Measurements from ENCODE around the gene CPB1.

The CPB1 gene

DNA sequence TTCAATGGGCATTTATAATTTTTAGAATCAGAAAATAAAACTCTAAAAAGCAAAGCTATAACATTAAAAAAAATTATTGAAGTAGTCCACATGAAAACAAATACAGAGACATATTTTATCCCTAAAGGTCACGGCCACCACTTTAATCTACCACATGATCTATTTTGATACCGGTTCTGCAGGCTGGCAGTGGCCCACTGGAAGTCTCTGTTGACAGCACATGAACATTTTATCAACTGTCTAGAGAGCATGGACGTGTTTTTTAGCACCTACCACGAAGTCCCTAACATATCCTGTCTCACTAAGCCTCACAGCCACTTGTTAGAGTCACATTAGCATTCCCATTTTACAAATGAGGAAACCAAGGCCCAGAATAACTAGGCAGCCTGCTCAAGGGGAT lies 35.7 kb downstream of the CPB1 start:
- no peak overlapping the region for H3K4me3 ChIP-seq (ENCODE audit: low read depth in 1 of 2, low read length in 2 of 2)
- no peak overlapping the region for H3K4me2 ChIP-seq (ENCODE audit: insufficient read depth, low read length)
- H2AFZ ChIP-seq (ENCODE audit: low read depth, low read length): no peak overlapping the region
- no peak for DNase-seq
- no peak overlapping the region for H3K9ac ChIP-seq (ENCODE audit: low read depth, low read length)
- no peaks in the 10 kb centered on the region for H4K20me1 ChIP-seq (ENCODE audit: insufficient read depth, low read length)
- ATAC-seq (ENCODE audit: insufficient read depth, low read depth): no peak
- no peaks in the 10 kb centered on the region for H3K9me3 ChIP-seq (ENCODE audit: insufficient read depth, low read length, severe bottlenecking)
- TF ChIP-seq, protein P1, sequence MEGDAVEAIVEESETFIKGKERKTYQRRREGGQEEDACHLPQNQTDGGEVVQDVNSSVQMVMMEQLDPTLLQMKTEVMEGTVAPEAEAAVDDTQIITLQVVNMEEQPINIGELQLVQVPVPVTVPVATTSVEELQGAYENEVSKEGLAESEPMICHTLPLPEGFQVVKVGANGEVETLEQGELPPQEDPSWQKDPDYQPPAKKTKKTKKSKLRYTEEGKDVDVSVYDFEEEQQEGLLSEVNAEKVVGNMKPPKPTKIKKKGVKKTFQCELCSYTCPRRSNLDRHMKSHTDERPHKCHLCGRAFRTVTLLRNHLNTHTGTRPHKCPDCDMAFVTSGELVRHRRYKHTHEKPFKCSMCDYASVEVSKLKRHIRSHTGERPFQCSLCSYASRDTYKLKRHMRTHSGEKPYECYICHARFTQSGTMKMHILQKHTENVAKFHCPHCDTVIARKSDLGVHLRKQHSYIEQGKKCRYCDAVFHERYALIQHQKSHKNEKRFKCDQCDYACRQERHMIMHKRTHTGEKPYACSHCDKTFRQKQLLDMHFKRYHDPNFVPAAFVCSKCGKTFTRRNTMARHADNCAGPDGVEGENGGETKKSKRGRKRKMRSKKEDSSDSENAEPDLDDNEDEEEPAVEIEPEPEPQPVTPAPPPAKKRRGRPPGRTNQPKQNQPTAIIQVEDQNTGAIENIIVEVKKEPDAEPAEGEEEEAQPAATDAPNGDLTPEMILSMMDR (IDR thresholded peaks at IDR 0.05; ENCODE audit: borderline replicate concordance, extremely low read depth, low read length, poor library complexity, severe bottlenecking): no peak
- no peak for TF ChIP-seq EZH2 (IDR thresholded peaks at IDR 0.05; ENCODE audit: borderline replicate concordance, low read depth, low read length, severe bottlenecking)
- no peaks in the 10 kb centered on the region for H3K4me1 ChIP-seq (ENCODE audit: insufficient read depth, low read length)
- no peaks in the 10 kb centered on the region for H3K36me3 ChIP-seq (ENCODE audit: insufficient read depth, low read length)
- H3K27me3 ChIP-seq (ENCODE audit: insufficient read depth, low read length, poor library complexity): peaks cover 11% of the 10 kb centered on the region
- no peak overlapping the region for H3K27ac ChIP-seq (ENCODE audit: low read length)
- no peaks in the 10 kb centered on the region for H3K79me2 ChIP-seq (ENCODE audit: insufficient read depth, low read length)

DNA sequence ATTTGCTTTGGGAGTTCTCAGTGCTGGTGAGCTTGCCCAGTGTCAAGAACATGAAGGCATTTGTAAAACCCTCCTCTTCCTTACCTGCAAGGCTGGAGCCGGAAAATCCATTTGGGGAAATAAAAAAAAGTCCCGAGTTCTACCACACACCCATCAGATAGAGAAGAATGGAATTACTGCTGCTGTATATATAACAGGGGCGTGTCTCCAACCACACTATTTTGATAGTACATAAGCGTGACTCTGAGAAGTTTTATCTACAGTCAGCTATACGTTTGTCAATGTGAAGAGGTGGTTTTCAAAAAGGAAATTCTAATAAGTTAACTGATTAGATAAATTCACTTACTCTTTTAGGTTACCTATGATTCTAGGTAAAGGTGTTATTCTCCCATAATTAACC lies 36.2 kb downstream of the CPB1 start:
- H3K79me2 ChIP-seq (ENCODE audit: insufficient read depth, low read length): no peaks in the 10 kb centered on the region
- no peak for TF ChIP-seq EZH2 (IDR thresholded peaks at IDR 0.05; ENCODE audit: borderline replicate concordance, low read depth, low read length, severe bottlenecking)
- H2AFZ ChIP-seq (ENCODE audit: low read depth, low read length): no peak overlapping the region

DNA sequence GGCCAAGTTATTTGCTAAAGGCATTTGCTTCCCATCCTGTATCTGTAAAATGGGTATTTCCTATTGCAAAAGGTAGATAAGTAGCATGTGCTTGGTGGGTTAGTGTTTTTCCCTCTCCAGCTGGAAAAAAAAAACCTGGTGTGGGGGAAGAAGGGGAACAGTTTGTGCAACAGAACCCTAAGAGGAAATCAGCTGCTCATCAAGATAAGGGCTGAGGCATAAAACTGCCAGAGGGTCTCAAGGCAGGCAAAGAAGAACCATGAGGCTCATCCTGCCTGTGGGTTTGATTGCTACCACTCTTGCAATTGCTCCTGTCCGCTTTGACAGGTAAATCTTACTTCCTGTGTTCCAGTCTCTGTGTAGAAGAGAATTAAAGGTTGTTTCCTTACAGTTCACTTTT lies 37.4 kb downstream of the CPB1 start, which contains the start of gene CPA3:
CPA3 (plus strand) TSS at position 248 of the 400 bp plus-strand sequence; CDS start at position 260, 12 bp downstream.
- Histone ChIP-seq H3K9me3 (ENCODE audit: insufficient read depth, low read length, severe bottlenecking) (no peaks in the 10 kb centered on the region), H2AFZ (ENCODE audit: low read depth, low read length) (no peak within 1 kb of the TSS), H3K4me1 (ENCODE audit: insufficient read depth, low read length) (no peaks in the 10 kb centered on the region), H3K79me2 (ENCODE audit: insufficient read depth, low read length) (no peaks in the 10 kb centered on the region), H3K4me2 (ENCODE audit: insufficient read depth, low read length) (no peak within 1 kb of the TSS), H4K20me1 (ENCODE audit: insufficient read depth, low read length) (no peaks in the 10 kb centered on the region), H3K36me3 (ENCODE audit: insufficient read depth, low read length) (no peaks in the 10 kb centered on the region), H3K4me3 (ENCODE audit: low read depth in 1 of 2, low read length in 2 of 2) (no peak within 1 kb of the TSS), H3K27me3 (ENCODE audit: insufficient read depth, low read length, poor library complexity) (peaks cover 11% of the 10 kb centered on the region), H3K27ac (ENCODE audit: low read length) (no peak within 1 kb of the TSS), H3K9ac (ENCODE audit: low read depth, low read length) (no peak within 1 kb of the TSS)
- no peak for TF ChIP-seq EZH2 (IDR thresholded peaks at IDR 0.05; ENCODE audit: borderline replicate concordance, low read depth, low read length, severe bottlenecking)
- TF ChIP-seq, protein P1 (IDR thresholded peaks at IDR 0.05; ENCODE audit: borderline replicate concordance, extremely low read depth, low read length, poor library complexity, severe bottlenecking): no peak
- ATAC-seq (ENCODE audit: insufficient read depth, low read depth): no peak
- no peak for DNase-seq

More for the DNA sequence above, 36.2 kb downstream of the CPB1 start:
- ATAC-seq (ENCODE audit: insufficient read depth, low read depth): no peak
- H3K9me3 ChIP-seq (ENCODE audit: insufficient read depth, low read length, severe bottlenecking): no peaks in the 10 kb centered on the region
- no peak overlapping the region for H3K9ac ChIP-seq (ENCODE audit: low read depth, low read length)
- no peak overlapping the region for H3K4me3 ChIP-seq (ENCODE audit: low read depth in 1 of 2, low read length in 2 of 2)
- H3K36me3 ChIP-seq (ENCODE audit: insufficient read depth, low read length): no peaks in the 10 kb centered on the region
- no peak for DNase-seq
- H3K27ac ChIP-seq (ENCODE audit: low read length): no peak overlapping the region
- H3K4me2 ChIP-seq (ENCODE audit: insufficient read depth, low read length): no peak overlapping the region
- H4K20me1 ChIP-seq (ENCODE audit: insufficient read depth, low read length): no peaks in the 10 kb centered on the region
- H3K27me3 ChIP-seq (ENCODE audit: insufficient read depth, low read length, poor library complexity): peaks cover 11% of the 10 kb centered on the region
- no peaks in the 10 kb centered on the region for H3K4me1 ChIP-seq (ENCODE audit: insufficient read depth, low read length)

DNA sequence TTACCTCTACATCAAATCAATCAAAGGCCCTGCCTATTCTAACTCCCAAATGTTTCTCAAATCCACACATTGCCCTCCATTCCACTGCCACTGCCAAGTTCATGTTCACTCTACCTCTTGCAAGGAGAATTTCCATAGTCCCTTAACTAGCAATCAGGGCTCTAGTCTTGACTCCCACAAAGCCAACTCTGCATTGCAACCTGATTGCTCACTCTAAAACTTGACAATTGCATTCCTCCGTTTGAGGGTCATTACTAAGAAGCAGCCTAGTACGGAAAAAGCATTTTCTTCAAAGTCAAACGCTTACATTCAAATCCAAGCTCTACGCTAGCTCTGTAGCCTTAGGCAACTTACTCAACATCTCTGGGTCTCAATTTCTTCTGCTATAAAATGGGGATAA lies 38.6 kb downstream of the CPB1 start:
- H3K27me3 ChIP-seq (ENCODE audit: insufficient read depth, low read length, poor library complexity): peaks cover 11% of the 10 kb centered on the region
- H3K27ac ChIP-seq (ENCODE audit: low read length): no peak overlapping the region
- no peaks in the 10 kb centered on the region for H3K79me2 ChIP-seq (ENCODE audit: insufficient read depth, low read length)
- no peak overlapping the region for H3K4me2 ChIP-seq (ENCODE audit: insufficient read depth, low read length)
- TF ChIP-seq EZH2 (IDR thresholded peaks at IDR 0.05; ENCODE audit: borderline replicate concordance, low read depth, low read length, severe bottlenecking): no peak
- TF ChIP-seq, protein P1 (IDR thresholded peaks at IDR 0.05; ENCODE audit: borderline replicate concordance, extremely low read depth, low read length, poor library complexity, severe bottlenecking): no peak
- no peaks in the 10 kb centered on the region for H4K20me1 ChIP-seq (ENCODE audit: insufficient read depth, low read length)
- DNase-seq (no peak), ATAC-seq (ENCODE audit: insufficient read depth, low read depth) (no peak)
- H2AFZ ChIP-seq (ENCODE audit: low read depth, low read length): no peak overlapping the region
- no peaks in the 10 kb centered on the region for H3K9me3 ChIP-seq (ENCODE audit: insufficient read depth, low read length, severe bottlenecking)
- no peak overlapping the region for H3K9ac ChIP-seq (ENCODE audit: low read depth, low read length)
- no peaks in the 10 kb centered on the region for H3K36me3 ChIP-seq (ENCODE audit: insufficient read depth, low read length)
- no peaks in the 10 kb centered on the region for H3K4me1 ChIP-seq (ENCODE audit: insufficient read depth, low read length)
- no peak overlapping the region for H3K4me3 ChIP-seq (ENCODE audit: low read depth in 1 of 2, low read length in 2 of 2)

Data from DND-41 (cell line).